DMS153 (cell line): ENCODE measurements around the gene PTF1A.

ENCODE experiments used
- DNase-seq: peaks from one replicate; lab custom pipeline; 2025; lab: John Stamatoyannopoulos, UW

Gene PTF1A

GRCh38 chr10:23191764-23192711, at the start of gene PTF1A:
Gene PTF1A (plus strand): TSS chr10:23192312. CDS start chr10:23192531, 219 bp downstream.
- DNase-seq = no peak

- no peak for DNase-seq
Measured at GRCh38 chr10:23146258-23146657, 45.9 kb upstream of the PTF1A start.

GRCh38 chr10:23147035-23147434, 45.1 kb upstream of the PTF1A start:
- no peak for DNase-seq

GRCh38 chr10:23148214-23148613, 43.9 kb upstream of the PTF1A start:
- DNase-seq = no peak

GRCh38 chr10:23150091-23150490, 42.0 kb upstream of the PTF1A start:
- no peak for DNase-seq

GRCh38 chr10:23150610-23151009, 41.5 kb upstream of the PTF1A start:
- DNase-seq = no peak

GRCh38 chr10:23151071-23151470, 41.0 kb upstream of the PTF1A start:
- no peak for DNase-seq

GRCh38 chr10:23155169-23155568, 36.9 kb upstream of the PTF1A start:
- DNase-seq = no peak

GRCh38 chr10:23156447-23157150, 35.5 kb upstream of the PTF1A start:
- no peak for DNase-seq

- no peak for DNase-seq
Measured at GRCh38 chr10:23157239-23157681, 34.9 kb upstream of the PTF1A start.

- DNase-seq = peak; percentile 3
Measured at GRCh38 chr10:23157691-23158369, 34.3 kb upstream of the PTF1A start.

GRCh38 chr10:23158370-23158769, 33.7 kb upstream of the PTF1A start:
- peak; percentile 4 for DNase-seq

GRCh38 chr10:23171232-23171876, 20.8 kb upstream of the PTF1A start:
- no peak for DNase-seq

GRCh38 chr10:23172429-23173213, 19.5 kb upstream of the PTF1A start:
- no peak for DNase-seq

- no peak for DNase-seq
Measured at GRCh38 chr10:23173214-23174073, 18.7 kb upstream of the PTF1A start.

GRCh38 chr10:23174074-23174976, 17.8 kb upstream of the PTF1A start:
- DNase-seq = no peak

GRCh38 chr10:23174977-23175512, 17.1 kb upstream of the PTF1A start:
- DNase-seq = no peak

- DNase-seq = no peak
Measured at GRCh38 chr10:23186178-23186577, 5.9 kb upstream of the PTF1A start.

- DNase-seq = no peak
Measured at GRCh38 chr10:23186697-23187096, 5.4 kb upstream of the PTF1A start.
